CD4-positive, alpha-beta T cell treated with Interleukin-4 for 4 hours (primary cell): ENCODE results near the gene SLCO2B1.
"Not testable (repeated sequence)": the region's sequence is repeated elsewhere in the genome, so short reads cannot be mapped to it uniquely, and the experiment has no call there.

Source experiments
- DNase-seq: peaks from one replicate; pipeline ENCODE4 v3.0.0-alpha.2; 2020

Gene SLCO2B1

GRCh38 chr11:75150879-75151278 lies at the start of gene SLCO2B1:
Gene SLCO2B1 (plus strand): TSS chr11:75151107. CDS start chr11:75151382, 275 bp downstream.
- no peak for DNase-seq

GRCh38 chr11:75101424-75102128 lies 49.3 kb upstream of the SLCO2B1 start:
- DNase-seq: no peak

GRCh38 chr11:75103380-75104026 lies 47.4 kb upstream of the SLCO2B1 start:
- no peak for DNase-seq

- no peak for DNase-seq
Observed at GRCh38 chr11:75105462-75105925, 45.4 kb upstream of the SLCO2B1 start.

GRCh38 chr11:75105967-75106681 lies 44.8 kb upstream of the SLCO2B1 start:
- DNase-seq: not testable (repeated sequence)

GRCh38 chr11:75107187-75107586 lies 43.7 kb upstream of the SLCO2B1 start:
- no peak for DNase-seq

GRCh38 chr11:75112200-75112599 lies 38.7 kb upstream of the SLCO2B1 start:
- DNase-seq: no peak

GRCh38 chr11:75113030-75113429 lies 37.9 kb upstream of the SLCO2B1 start:
- DNase-seq: no peak

GRCh38 chr11:75114465-75114864 lies 36.4 kb upstream of the SLCO2B1 start:
- no peak for DNase-seq

GRCh38 chr11:75118577-75118976 lies 32.3 kb upstream of the SLCO2B1 start:
- DNase-seq: no peak

GRCh38 chr11:75126564-75126963 lies 24.3 kb upstream of the SLCO2B1 start:
- no peak for DNase-seq

- no peak for DNase-seq
Observed at GRCh38 chr11:75132080-75132479, 18.8 kb upstream of the SLCO2B1 start.

- DNase-seq: no peak
Observed at GRCh38 chr11:75133976-75134375, 16.9 kb upstream of the SLCO2B1 start.

GRCh38 chr11:75135021-75135650 lies 15.8 kb upstream of the SLCO2B1 start:
- DNase-seq: no peak

- no peak for DNase-seq
Observed at GRCh38 chr11:75135651-75136050, 15.3 kb upstream of the SLCO2B1 start.

- DNase-seq: peak; percentile 67
Observed at GRCh38 chr11:75140269-75141138, 10.4 kb upstream of the SLCO2B1 start.

- no peak for DNase-seq
Observed at GRCh38 chr11:75141166-75141565, 9.7 kb upstream of the SLCO2B1 start.

GRCh38 chr11:75142714-75143419 lies 8.0 kb upstream of the SLCO2B1 start:
- DNase-seq: peak; percentile 85

GRCh38 chr11:75143420-75143731 lies 7.5 kb upstream of the SLCO2B1 start:
- DNase-seq: no peak

GRCh38 chr11:75144716-75145014 lies 6.2 kb upstream of the SLCO2B1 start:
- no peak for DNase-seq

GRCh38 chr11:75145196-75145971 lies 5.5 kb upstream of the SLCO2B1 start:
- no peak for DNase-seq
